Endothelial cell of umbilical vein (primary cell): ENCODE results near the gene RASSF9. TPM values are rescaled to one million over a fixed set of nuclear protein-coding genes. Genes with fewer than 3 reads are reported as not detected.

Experiments used
- BruUV-seq: library from RNA; stranded (reverse); fragments of 400-500 nt; replicated peaks from 2 replicates; lab custom pipeline; 2021; lab: Mats Ljungman, UMichigan
- CTCF ChIA-PET: fragments of 300-600, 350-600 bp; sonication (Branson Sonifier 250); formaldehyde crosslinking; loops from one replicate; lab custom pipeline; 2021; ENCODE audit warnings: antibody characterized with exemption, inconsistent platforms; lab: Charles Lee
- POLR2A ChIA-PET: fragments of 300-600, 350-600 bp; sonication (Branson Sonifier 250); formaldehyde crosslinking; loops from one replicate; lab custom pipeline; 2021; ENCODE audit warnings: antibody characterized with exemption, inconsistent platforms; lab: Charles Lee
- DNase-seq: peaks from one replicate; pipeline ENCODE4 v3.0.0-alpha.2; 2011; ENCODE audit warnings: low read depth, low spot score
- FAIRE-seq: peaks from 2 replicates; lab custom pipeline; 2011; peaks lifted over from hg19 to GRCh38; lab: Jason Lieb, UNC
- H2AFZ ChIP-seq: 2 replicates; pipeline ENCODE4 v1.6.0; 2012; ENCODE audit warnings: low read depth, low read length, control low read depth, inconsistent platforms
- H3K27ac ChIP-seq: 2 replicates; pipeline ENCODE4 v1.5.1; 2011; ENCODE audit warnings: low read depth, mild to moderate bottlenecking, control low read depth, low read length, moderate library complexity; ENCODE audit not compliant: insufficient read depth
- H3K27me3 ChIP-seq, 2 experiments: 2 replicates each; pipeline versions ENCODE4 v1.6.0 to v1.6.1; 2011; ENCODE audit warnings: low read length in 2 of 2, mixed read lengths in 1 of 2; ENCODE audit not compliant: control insufficient read depth in 2 of 2, insufficient read depth in 2 of 2
- H3K36me3 ChIP-seq, 2 experiments: 2 replicates in 1 of 2; 3 replicates in 1 of 2; pipeline ENCODE4 v1.5.1; 2011; ENCODE audit warnings: low read length in 2 of 2, mild to moderate bottlenecking in 1 of 2, moderate library complexity in 1 of 2; ENCODE audit not compliant: control insufficient read depth in 2 of 2, insufficient read depth in 2 of 2; ENCODE audit errors: extremely low read depth in 1 of 2
- H3K4me1 ChIP-seq: 3 replicates; pipeline ENCODE4 v1.5.1; 2011; ENCODE audit warnings: mild to moderate bottlenecking, low read length; ENCODE audit not compliant: control insufficient read depth, insufficient read depth; ENCODE audit errors: extremely low read depth
- H3K4me2 ChIP-seq: 2 replicates; pipeline ENCODE4 v1.6.1; 2011; ENCODE audit warnings: low read length, control low read depth, mixed read lengths; ENCODE audit not compliant: insufficient read depth
- H3K4me3 ChIP-seq, 3 experiments: fragments of 200-600 bp in 1 of 3; sonication (generic), shearing (Covaris generic) in 1 of 3; replicated peaks in 1 of 3; 2 replicates each; pipeline ENCODE4 v1.5.1; 2011 to 2016; ENCODE audit warnings: control low read depth in 3 of 3, low read length in 3 of 3, mild to moderate bottlenecking in 2 of 3, inconsistent platforms in 1 of 3, low read depth in 1 of 3, moderate library complexity in 1 of 3; ENCODE audit not compliant: insufficient read depth in 1 of 3
- H3K79me2 ChIP-seq: 2 replicates; pipeline ENCODE4 v1.6.0; 2012; ENCODE audit warnings: low read length, inconsistent platforms; ENCODE audit not compliant: control insufficient read depth, insufficient read depth
- H3K9ac ChIP-seq: replicated peaks from 2 replicates; pipeline ENCODE3; 2011; ENCODE audit warnings: low read length, control low read depth; ENCODE audit not compliant: insufficient read depth; ENCODE audit errors: extremely low read depth
- H3K9me1 ChIP-seq: replicated peaks from 3 replicates; pipeline ENCODE4 v1.6.0; 2011; ENCODE audit warnings: mild to moderate bottlenecking, low read length; ENCODE audit not compliant: control insufficient read depth, insufficient read depth; ENCODE audit errors: extremely low read depth
- H3K9me3 ChIP-seq: replicated peaks from 2 replicates; pipeline ENCODE4 v1.5.1; 2012; ENCODE audit warnings: low read length, inconsistent platforms; ENCODE audit not compliant: control insufficient read depth, insufficient read depth
- H4K20me1 ChIP-seq: replicated peaks from 2 replicates; pipeline ENCODE3; 2011; ENCODE audit warnings: mild to moderate bottlenecking, low read length; ENCODE audit not compliant: control insufficient read depth, insufficient read depth; ENCODE audit errors: extremely low read depth
- CTCF ChIP-seq, 2 donors: IDR thresholded peaks; 1 replicate in 1 of 2; 2 replicates in 1 of 2; pipeline ENCODE4 v1.5.1; 2011; ENCODE audit warnings: low read length in 2 of 2, mild to moderate bottlenecking in 2 of 2, moderate library complexity in 2 of 2, control low read depth in 1 of 2, inconsistent platforms in 1 of 2, low read depth in 1 of 2; ENCODE audit not compliant: insufficient read depth in 1 of 2; ENCODE audit errors: extremely low read depth in 1 of 2
- EZH2 ChIP-seq: IDR thresholded peaks from 2 replicates; pipeline ENCODE4 v1.6.1; 2012; ENCODE audit warnings: borderline replicate concordance, low read depth, mild to moderate bottlenecking, moderate library complexity, low read length, inconsistent platforms; ENCODE audit not compliant: severe bottlenecking
- FOS ChIP-seq: IDR thresholded peaks from 2 replicates; pipeline ENCODE4 v1.6.1; 2011; ENCODE audit warnings: mild to moderate bottlenecking, low read length, moderate library complexity, borderline replicate concordance; ENCODE audit not compliant: insufficient read depth
- GATA2 ChIP-seq: IDR thresholded peaks from 2 replicates; pipeline ENCODE4 v1.7.0; 2011; ENCODE audit warnings: low read depth, mild to moderate bottlenecking, moderate library complexity, mixed read lengths, low read length; ENCODE audit not compliant: insufficient read length, insufficient read depth
- JUN ChIP-seq: IDR thresholded peaks from 2 replicates; pipeline ENCODE4 v1.6.1; 2011; ENCODE audit warnings: borderline replicate concordance, low read depth; ENCODE audit not compliant: insufficient read length, insufficient read depth
- MAX ChIP-seq: IDR thresholded peaks from 2 replicates; pipeline ENCODE4 v1.6.1; 2011; ENCODE audit not compliant: insufficient read depth, insufficient read length
- MYC ChIP-seq: IDR thresholded peaks from one replicate; pipeline ENCODE4 v1.6.1; 2011; ENCODE audit warnings: mild to moderate bottlenecking, low read depth, low read length
- POLR2A ChIP-seq: IDR thresholded peaks from 2 replicates; pipeline ENCODE4 v1.6.1; 2012; ENCODE audit warnings: low read depth, mild to moderate bottlenecking, control low read depth, low read length
- POLR2AphosphoS5 ChIP-seq: IDR thresholded peaks from 2 replicates; pipeline ENCODE4 v1.6.1; 2012; ENCODE audit warnings: low read depth, mild to moderate bottlenecking, control low read depth, low read length, moderate library complexity; ENCODE audit not compliant: insufficient read depth
- dilution Hi-C: fragments of 300-500 bp; cut with MboI; formaldehyde crosslinking; loops from one replicate; pipeline ENCODE4 v1.15.0; 2019; ENCODE audit warnings: low sequenced_read_pairs; ENCODE audit not compliant: extremely low pct_ligation_motif_present
- intact Hi-C: fragments of 100-400 bp; cut with micrococcal nuclease; formaldehyde crosslinking; loops from one replicate; pipeline ENCODE4 v1.10.0; 2022
- polyA plus RNA-seq, 4 experiments: library from polyadenylated mRNA; depleted of rRNA in 3 of 4; stranded (reverse) in 3 of 4; unstranded in 1 of 4; fragments of >200 nt; gene quantifications; 2 replicates each; pipeline versions ENCODE4 v1.2.1 to v1.2.3, GENCODE V29; 2011 to 2012; ENCODE audit warnings: missing spikeins in 1 of 4
- total RNA-seq: library from RNA; stranded (reverse); gene quantifications from 2 replicates; pipeline ENCODE4 v1.2.3, GENCODE V29; 2021

RASSF9 gene
- total and polyA plus RNA-seq, 2 donors (not counting 3 experiments of a cell fraction or from before 2014, with no cell fraction given): 2.1 to 2.3 TPM

- H2AFZ ChIP-seq: peak overlapping the region; percentile 56
- intact Hi-C loops: loop anchor here (1.0 to 2.0 kb wide), 5 partner anchors 54 to 399 kb away; no protein-coding TSS in a partner anchor
- no peaks in the 10 kb centered on the region for H3K4me1 ChIP-seq
- no peak overlapping the region for H3K9ac ChIP-seq
- TF ChIP-seq GATA2 (no peak), CTCF (IDR thresholded peaks at IDR 0.05; ENCODE audit: extremely low read depth in 1 of 2, insufficient read depth in 1 of 2, low read depth in 1 of 2, low read length in 2 of 2) (peak; percentile 57 to 60)
- H3K4me3 ChIP-seq: no peak overlapping the region
- FAIRE-seq (peak; percentile 97), DNase-seq (peak; percentile 81)
- ChIA-PET CTCF (interaction anchor here (0.6 to 9.3 kb wide), 84 partner anchors 9 to 790 kb away, joined by 3 to 437 read pairs (median 5); partner anchors contain the start of gene RASSF9), POLR2A (no interaction called here)
- BruUV-seq: no TSS peak
- dilution Hi-C loops: no loop called here
- H3K36me3 ChIP-seq: no peaks in the 10 kb centered on the region
- H3K4me2 ChIP-seq: peak overlapping the region; percentile 55
- no peaks in the 10 kb centered on the region for H3K27me3 ChIP-seq
- no peaks in the 10 kb centered on the region for H4K20me1 ChIP-seq
- H3K27ac ChIP-seq: no peak overlapping the region
- no peaks in the 10 kb centered on the region for H3K9me1 ChIP-seq
- H3K9me3 ChIP-seq: no peaks in the 10 kb centered on the region
- no peaks in the 10 kb centered on the region for H3K79me2 ChIP-seq
These were observed 31.0 kb upstream of the RASSF9 start for GRCh38 chr12:85866986-85867776.

GRCh38 chr12:85865890-85866289 lies 29.7 kb upstream of the RASSF9 start:
- POLR2A ChIA-PET: no interaction called here
- no peak for FAIRE-seq
- no peak overlapping the region for H2AFZ ChIP-seq

More at GRCh38 chr12:85865890-85866289, 29.7 kb upstream of the RASSF9 start:
- TF ChIP-seq POLR2A (no peak), GATA2 (no peak), JUN (no peak), EZH2 (no peak), FOS (no peak), CTCF (IDR thresholded peaks at IDR 0.05; ENCODE audit: extremely low read depth in 1 of 2, insufficient read depth in 1 of 2, low read depth in 1 of 2, low read length in 2 of 2) (no peak), MAX (no peak), POLR2AphosphoS5 (no peak), MYC (no peak)
- Histone ChIP-seq H3K9me3 (no peaks in the 10 kb centered on the region), H3K4me3 (no peak overlapping the region), H3K4me1 (no peaks in the 10 kb centered on the region), H3K27me3 (no peaks in the 10 kb centered on the region), H3K27ac (no peak overlapping the region), H3K9me1 (no peaks in the 10 kb centered on the region), H3K4me2 (no peak overlapping the region), H4K20me1 (no peaks in the 10 kb centered on the region), H3K79me2 (no peaks in the 10 kb centered on the region), H3K9ac (no peak overlapping the region), H3K36me3 (no peaks in the 10 kb centered on the region)
- dilution Hi-C loops: no loop called here
- DNase-seq: no peak
- BruUV-seq: no TSS peak
- intact Hi-C loops: loop anchor here (2.0 kb wide), 1 partner anchor 55 kb away; no protein-coding TSS in a partner anchor
- CTCF ChIA-PET: interaction anchor here (1.3 to 9.3 kb wide), 9 partner anchors 11 to 711 kb away, joined by 3 to 437 read pairs (median 23); no protein-coding TSS in a partner anchor
